ENCODE data around the gene DENND2A.

DNA sequence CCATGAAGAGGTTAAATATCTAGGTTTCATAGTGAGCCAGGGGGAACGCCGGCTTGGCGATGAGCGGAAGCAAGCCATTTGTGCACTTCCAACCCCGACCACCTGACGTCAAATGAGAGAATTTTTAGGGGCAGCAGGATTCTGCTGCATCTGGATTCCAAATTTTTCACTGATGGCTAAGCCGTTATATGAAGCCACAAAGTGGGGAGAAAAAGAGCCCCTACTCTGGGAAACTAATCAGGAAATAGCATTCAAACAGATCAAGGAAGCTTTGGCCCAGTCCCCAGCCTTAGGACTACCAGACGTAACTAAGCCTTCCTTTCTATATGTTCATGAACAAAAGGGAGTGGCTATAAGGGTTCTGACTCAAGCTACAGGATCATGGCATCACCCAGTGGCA is 19.2 kb upstream of the DENND2A start:
- TF ChIP-seq, protein P1, sequence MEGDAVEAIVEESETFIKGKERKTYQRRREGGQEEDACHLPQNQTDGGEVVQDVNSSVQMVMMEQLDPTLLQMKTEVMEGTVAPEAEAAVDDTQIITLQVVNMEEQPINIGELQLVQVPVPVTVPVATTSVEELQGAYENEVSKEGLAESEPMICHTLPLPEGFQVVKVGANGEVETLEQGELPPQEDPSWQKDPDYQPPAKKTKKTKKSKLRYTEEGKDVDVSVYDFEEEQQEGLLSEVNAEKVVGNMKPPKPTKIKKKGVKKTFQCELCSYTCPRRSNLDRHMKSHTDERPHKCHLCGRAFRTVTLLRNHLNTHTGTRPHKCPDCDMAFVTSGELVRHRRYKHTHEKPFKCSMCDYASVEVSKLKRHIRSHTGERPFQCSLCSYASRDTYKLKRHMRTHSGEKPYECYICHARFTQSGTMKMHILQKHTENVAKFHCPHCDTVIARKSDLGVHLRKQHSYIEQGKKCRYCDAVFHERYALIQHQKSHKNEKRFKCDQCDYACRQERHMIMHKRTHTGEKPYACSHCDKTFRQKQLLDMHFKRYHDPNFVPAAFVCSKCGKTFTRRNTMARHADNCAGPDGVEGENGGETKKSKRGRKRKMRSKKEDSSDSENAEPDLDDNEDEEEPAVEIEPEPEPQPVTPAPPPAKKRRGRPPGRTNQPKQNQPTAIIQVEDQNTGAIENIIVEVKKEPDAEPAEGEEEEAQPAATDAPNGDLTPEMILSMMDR (IDR thresholded peaks at IDR 0.05; ENCODE audit: poor library complexity) = no peak
- no peak for TF ChIP-seq EZH2phosphoT487 (IDR thresholded peaks at IDR 0.05; ENCODE audit: low read depth, severe bottlenecking, unreplicated experiment)

All from hepatocyte (in vitro differentiated cells).